GM19240 (cell line): ENCODE data around the gene TOP3A.

Source experiments
- DNase-seq: peaks from one replicate; pipeline ENCODE4 v3.0.0; 2011; ENCODE audit warnings: low spot score; ENCODE audit not compliant: insufficient read length

The TOP3A gene

GRCh38 chr17:18253947-18254821 is 60.6 kb downstream of the TOP3A start:
- DNase-seq = no peak

GRCh38 chr17:18253187-18253884 is 61.5 kb downstream of the TOP3A start:
- no peak for DNase-seq

GRCh38 chr17:18252160-18252559 is 62.6 kb downstream of the TOP3A start:
- no peak for DNase-seq

GRCh38 chr17:18251204-18251603 is 63.6 kb downstream of the TOP3A start:
- no peak for DNase-seq

- DNase-seq = no peak
These were observed 64.1 kb downstream of the TOP3A start for GRCh38 chr17:18250708-18251107.

GRCh38 chr17:18250259-18250658 is 64.5 kb downstream of the TOP3A start:
- DNase-seq = no peak

GRCh38 chr17:18248811-18249210 is 66.0 kb downstream of the TOP3A start:
- DNase-seq = no peak

- DNase-seq = peak; percentile 99
These were observed 66.5 kb downstream of the TOP3A start for GRCh38 chr17:18248300-18248731.

GRCh38 chr17:18247613-18248001 is 67.2 kb downstream of the TOP3A start:
- no peak for DNase-seq

- DNase-seq = peak; percentile 54
These were observed 67.7 kb downstream of the TOP3A start for GRCh38 chr17:18246880-18247612.

- no peak for DNase-seq
These were observed 68.6 kb downstream of the TOP3A start for GRCh38 chr17:18246109-18246725.

GRCh38 chr17:18245038-18245776 is 69.6 kb downstream of the TOP3A start:
- no peak for DNase-seq

GRCh38 chr17:18241229-18241871 is 73.4 kb downstream of the TOP3A start:
- no peak for DNase-seq

- no peak for DNase-seq
These were observed 74.3 kb downstream of the TOP3A start for GRCh38 chr17:18240449-18240848.

- no peak for DNase-seq
These were observed 76.5 kb downstream of the TOP3A start for GRCh38 chr17:18238299-18238698.

GRCh38 chr17:18237461-18237860 is 77.3 kb downstream of the TOP3A start:
- no peak for DNase-seq

GRCh38 chr17:18236494-18236893 is 78.3 kb downstream of the TOP3A start:
- no peak for DNase-seq

- no peak for DNase-seq
These were observed 79.0 kb downstream of the TOP3A start for GRCh38 chr17:18235743-18236256.

GRCh38 chr17:18234853-18235380 is 79.9 kb downstream of the TOP3A start:
- DNase-seq = no peak
